Stimulated activated naive CD4-positive, alpha-beta T cell (primary cell): ENCODE data around the gene COPE.

ENCODE experiments used
- DNase-seq, 6 experiments: peaks; one replicate each; lab custom pipeline; 2025; lab: John Stamatoyannopoulos, UW

The COPE gene

GRCh38 chr19:18867751-18868150, 51.4 kb downstream of the COPE start:
- DNase-seq, result no peak

GRCh38 chr19:18867199-18867598, 52.0 kb downstream of the COPE start:
- no peak for DNase-seq

DNA sequence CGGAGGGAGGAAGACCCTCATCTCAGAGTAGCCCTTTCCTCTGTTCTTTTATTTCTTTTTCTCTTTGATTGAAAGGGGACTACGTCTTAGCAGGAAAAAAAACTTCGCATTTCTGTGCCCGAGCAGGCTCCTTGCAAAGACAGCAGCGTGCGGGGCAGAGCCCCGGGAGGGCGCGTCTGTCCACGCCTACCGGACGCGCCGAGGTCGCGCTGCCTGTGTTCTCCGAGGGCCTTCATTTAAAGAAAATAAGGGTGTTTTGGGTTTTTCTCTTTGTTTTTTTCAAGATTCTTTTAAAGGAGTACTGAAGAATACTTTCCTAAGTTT, 52.4 kb downstream of the COPE start:
- DNase-seq, result no peak

GRCh38 chr19:18865973-18866799, 53.0 kb downstream of the COPE start:
- peak; percentile 15 to 62 (median 43) for DNase-seq

- DNase-seq, result no peak
Measured at GRCh38 chr19:18865106-18865972, 53.8 kb downstream of the COPE start.

- DNase-seq, result no peak
Measured at GRCh38 chr19:18863843-18864362, 55.3 kb downstream of the COPE start.

GRCh38 chr19:18862976-18863842, 56.0 kb downstream of the COPE start:
- DNase-seq, result no peak

DNA sequence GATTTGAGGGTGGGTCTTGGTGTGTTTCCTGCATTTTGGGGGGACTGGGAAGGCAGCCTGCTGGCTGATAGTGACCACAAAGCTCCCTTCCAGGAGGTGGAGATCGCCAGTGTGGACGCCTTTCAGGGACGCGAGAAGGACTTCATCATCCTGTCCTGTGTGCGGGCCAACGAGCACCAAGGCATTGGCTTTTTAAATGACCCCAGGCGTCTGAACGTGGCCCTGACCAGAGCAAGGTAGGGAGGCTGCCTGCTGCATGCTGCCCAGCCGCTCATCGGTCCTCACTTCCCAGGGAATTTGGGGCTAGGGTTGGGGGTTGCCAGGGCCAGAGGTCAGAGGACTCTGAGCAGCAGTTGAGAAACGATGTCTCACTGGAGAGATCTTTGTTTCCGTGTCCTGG, 57.3 kb downstream of the COPE start:
- DNase-seq, result no peak

DNA sequence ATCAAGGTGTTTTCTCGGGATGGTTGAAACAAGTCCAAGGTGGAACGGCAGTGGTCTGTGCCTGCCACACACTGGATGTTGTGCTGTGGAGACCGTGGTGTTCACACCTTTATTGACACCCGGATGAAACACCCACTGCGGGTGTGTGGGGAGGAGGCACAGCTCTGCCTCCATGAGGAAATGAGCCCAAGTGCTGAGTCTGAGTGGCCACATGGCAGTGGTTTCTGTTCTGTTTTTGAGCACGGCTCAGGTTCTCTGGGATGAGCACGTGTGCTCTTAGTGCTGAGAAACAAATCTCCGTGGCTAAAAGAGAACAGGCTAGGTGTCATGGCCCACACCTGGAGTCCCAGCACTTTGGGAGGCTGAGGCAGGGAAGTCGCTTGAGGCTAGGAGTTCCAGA, 58.0 kb downstream of the COPE start:
- DNase-seq, result no peak

DNA sequence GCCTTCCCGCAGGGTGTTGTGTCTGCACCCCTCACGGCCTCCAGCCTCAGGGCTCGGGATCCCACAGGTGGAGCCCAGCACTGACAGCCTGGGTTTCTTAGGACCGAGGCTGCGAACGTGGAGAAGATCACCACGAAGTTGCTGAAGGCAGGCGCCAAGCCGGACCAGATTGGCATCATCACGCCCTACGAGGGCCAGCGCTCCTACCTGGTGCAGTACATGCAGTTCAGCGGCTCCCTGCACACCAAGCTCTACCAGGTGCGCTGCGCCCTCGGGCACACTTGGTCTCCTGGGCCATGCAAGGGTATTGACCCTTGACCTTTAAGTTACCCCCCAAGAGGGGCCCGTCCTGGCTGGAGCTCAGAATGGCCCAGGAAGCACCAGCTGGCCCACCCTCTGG, 58.5 kb downstream of the COPE start:
- no peak for DNase-seq

DNA sequence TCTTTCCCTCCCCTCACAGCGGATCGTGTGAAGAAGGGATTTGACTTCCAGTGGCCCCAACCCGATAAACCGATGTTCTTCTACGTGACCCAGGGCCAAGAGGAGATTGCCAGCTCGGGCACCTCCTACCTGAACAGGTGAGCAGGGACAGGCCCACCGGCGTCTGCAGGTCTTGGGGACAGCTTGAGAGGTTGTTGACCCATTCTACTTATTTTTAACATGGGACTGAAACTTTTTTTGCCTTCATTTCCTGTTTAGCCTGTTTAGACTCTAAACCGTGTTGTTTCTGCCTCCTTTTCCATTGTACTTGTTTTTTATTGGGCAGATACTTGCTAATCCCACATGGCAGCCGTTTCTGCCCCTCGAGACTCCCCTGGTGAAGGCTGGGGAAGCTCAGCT, 58.9 kb downstream of the COPE start:
- no peak for DNase-seq

- DNase-seq, result no peak
Measured at GRCh38 chr19:18859676-18860301, 59.4 kb downstream of the COPE start.

DNA sequence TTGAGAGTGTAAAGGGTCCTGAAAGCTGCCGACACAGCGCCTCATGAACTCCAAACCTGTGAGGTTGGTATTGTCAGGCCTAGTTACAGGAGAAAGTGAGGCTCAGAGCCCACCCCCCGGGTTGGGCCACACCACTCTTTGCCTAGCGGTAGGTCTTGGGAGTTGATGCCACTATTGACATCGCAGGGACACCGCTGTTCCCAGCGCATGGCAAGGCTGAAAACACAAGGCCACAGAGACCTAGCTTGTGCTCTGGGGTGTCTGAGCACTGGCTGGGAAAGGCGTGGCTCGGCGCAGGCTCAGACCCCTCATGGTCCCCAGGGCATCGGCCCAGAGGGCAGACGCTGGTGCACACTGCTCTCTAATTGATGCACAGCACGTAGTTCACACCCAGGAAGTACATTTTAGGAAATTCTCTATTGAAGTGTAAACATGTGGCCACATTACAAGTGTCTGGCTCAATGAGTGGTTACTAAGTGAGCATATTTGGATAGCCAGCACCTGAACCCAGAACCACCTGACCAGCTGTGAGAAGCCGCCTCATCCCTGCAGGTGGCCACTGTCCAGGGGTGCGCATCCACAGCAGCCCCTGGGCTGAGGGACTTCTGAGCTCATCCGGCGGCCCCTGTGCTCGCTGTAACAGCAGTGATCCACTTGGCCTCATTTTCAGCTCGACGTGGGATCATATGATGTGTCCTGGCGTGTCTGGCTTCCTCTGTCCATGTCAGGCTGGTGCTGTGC, 60.1 kb downstream of the COPE start:
- DNase-seq, result no peak

DNA sequence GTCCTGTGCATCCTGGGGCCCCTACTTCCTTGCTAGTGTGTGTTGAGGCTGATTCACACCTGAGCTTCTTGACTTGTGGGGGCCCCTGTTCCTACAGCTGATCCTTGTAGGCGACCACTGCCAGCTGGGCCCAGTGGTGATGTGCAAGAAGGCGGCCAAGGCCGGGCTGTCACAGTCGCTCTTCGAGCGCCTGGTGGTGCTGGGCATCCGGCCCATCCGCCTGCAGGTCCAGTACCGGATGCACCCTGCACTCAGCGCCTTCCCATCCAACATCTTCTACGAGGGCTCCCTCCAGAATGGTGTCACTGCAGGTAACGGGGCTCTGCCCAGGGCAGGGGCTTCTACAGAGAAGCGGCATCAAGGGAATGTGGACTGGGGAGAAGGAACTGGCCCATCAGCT, 62.0 kb downstream of the COPE start:
- no peak for DNase-seq

GRCh38 chr19:18856385-18857126, 62.6 kb downstream of the COPE start:
- no peak for DNase-seq

DNA sequence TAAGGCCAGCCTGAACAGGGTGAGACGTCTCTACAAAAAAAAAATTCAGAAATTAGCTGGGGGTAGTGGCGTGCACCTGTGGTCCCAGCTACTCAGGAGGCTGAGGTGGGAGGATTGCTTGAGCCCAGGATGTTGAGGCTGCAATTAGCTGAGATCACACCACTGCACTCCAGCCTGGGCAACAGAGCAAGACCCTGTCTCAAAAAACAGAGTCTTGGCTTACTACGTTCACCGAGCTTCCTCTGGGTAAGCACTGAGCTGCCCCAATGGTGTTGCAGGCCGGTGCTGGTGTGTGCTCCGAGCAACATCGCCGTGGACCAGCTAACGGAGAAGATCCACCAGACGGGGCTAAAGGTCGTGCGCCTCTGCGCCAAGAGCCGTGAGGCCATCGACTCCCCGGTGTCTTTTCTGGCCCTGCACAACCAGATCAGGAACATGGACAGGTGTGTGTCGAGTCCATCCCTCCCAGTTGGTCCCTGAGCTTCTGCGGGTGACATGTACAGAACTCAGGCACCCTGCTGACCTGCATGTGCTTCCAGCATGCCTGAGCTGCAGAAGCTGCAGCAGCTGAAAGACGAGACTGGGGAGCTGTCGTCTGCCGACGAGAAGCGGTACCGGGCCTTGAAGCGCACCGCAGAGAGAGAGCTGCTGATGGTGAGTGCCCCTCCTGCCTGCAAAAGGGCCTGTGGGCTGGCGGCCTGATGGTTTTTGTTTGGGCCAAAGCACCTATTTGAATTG, 63.4 kb downstream of the COPE start:
- no peak for DNase-seq

DNA sequence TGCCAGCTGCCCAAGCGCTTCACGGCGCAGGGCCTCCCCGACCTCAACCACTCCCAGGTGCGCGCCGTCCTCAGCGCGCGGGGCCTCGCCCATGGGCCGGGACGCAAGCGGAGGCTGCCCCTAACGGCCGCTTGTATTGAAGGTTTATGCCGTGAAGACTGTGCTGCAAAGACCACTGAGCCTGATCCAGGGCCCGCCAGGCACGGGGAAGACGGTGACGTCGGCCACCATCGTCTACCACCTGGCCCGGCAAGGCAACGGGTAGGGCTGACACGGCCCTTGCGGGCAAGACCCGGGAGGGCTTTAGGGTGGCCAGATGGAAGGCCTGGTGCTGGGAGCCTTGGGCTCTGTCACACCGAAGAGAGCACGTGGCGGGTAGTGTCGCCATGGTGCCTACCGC, 64.2 kb downstream of the COPE start:
- DNase-seq, result no peak

GRCh38 chr19:18853755-18854427, 65.3 kb downstream of the COPE start:
- DNase-seq, result no peak

DNA sequence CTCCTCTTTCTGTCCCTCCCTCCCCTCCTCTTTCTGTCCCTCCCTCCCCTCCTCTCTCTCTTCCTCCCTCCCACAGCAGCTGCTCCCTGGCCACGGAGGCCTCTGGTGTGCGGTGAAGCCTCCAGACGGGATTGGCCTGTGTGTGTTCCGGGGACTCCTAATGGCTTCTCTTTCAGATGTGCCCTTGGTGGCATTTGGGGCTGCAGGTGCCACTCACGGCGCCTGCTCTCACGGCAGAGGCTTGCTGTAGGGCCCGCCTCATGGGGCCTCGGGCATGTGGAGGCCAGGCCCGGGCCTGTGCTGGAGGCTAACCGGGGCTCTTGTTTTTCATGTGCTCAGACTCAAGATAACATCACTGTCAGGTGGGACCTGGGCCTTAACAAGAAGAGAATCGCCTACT, 66.5 kb downstream of the COPE start:
- no peak for DNase-seq
